Measurements from ENCODE around the gene CHRNA7. TPM values are rescaled to one million over a fixed set of nuclear protein-coding genes. Genes with fewer than 3 reads are reported as not detected.
"Not testable (repeated sequence)": the region's sequence is repeated elsewhere in the genome, so short reads cannot be mapped to it uniquely, and the experiment has no call there.

CHRNA7 gene
- total RNA-seq, 1 experiment from 2014 or later = 3.8 TPM

- H3K27me3 ChIP-seq (ENCODE audit: control insufficient read depth, insufficient read depth, low read length); DNase-seq; H3K4me3 ChIP-seq (ENCODE audit: insufficient read depth, low read depth, low read length); H3K36me3 ChIP-seq (replicated peaks; ENCODE audit: control insufficient read depth, insufficient read depth, low read length): not testable (repeated sequence)
Observed at GRCh38 chr15:32162143-32162542, 131.8 kb downstream of the CHRNA7 start.

DNA sequence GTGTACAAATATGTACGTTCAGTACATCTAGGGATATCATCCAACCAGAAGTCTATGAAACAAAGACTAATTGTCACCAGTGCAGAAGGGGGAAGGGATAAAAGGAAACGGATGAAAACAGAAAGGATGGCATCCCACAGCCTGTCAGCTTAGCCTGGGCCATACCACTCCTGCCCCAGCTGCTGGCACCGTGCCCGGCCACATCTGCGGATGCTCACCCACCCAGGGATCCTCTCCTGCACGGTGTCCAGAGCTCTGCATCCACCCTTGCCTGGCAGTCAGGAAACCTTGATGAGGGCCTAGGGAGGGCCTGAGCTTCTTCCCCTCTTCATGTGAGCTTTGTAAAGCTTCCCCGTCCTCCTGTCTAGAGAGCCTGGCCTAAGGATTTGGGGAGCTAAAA lies 133.8 kb downstream of the CHRNA7 start:
- not testable (repeated sequence) for H3K36me3 ChIP-seq (replicated peaks; ENCODE audit: control insufficient read depth, insufficient read depth, low read length); DNase-seq; H3K4me3 ChIP-seq (ENCODE audit: insufficient read depth, low read depth, low read length); H3K27me3 ChIP-seq (ENCODE audit: control insufficient read depth, insufficient read depth, low read length)

- H3K4me3 ChIP-seq (ENCODE audit: insufficient read depth, low read depth, low read length); H3K36me3 ChIP-seq (replicated peaks; ENCODE audit: control insufficient read depth, insufficient read depth, low read length); H3K27me3 ChIP-seq (ENCODE audit: control insufficient read depth, insufficient read depth, low read length); DNase-seq: not testable (repeated sequence)
Observed at GRCh38 chr15:32164747-32165146, 134.4 kb downstream of the CHRNA7 start.

DNA sequence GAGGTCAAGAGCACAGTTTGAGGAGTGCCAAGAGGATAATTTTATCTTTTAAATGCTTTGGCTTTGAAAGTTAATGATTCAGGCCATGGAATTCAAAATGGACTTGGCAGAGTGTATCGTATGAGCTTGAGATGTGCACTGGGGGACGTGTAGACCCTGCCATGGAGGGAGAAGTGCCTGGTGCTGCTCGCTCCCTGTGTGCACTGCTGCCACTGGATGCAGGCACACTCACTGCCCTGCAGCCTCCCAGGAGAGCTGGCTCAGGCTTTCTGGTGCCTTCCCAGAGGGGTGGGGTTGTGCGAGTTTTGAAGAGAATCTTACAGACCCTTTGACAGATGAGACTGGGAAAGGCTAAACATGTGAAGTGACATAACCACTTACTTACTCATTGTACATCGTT lies 135.5 kb downstream of the CHRNA7 start:
- not testable (repeated sequence) for H3K4me3 ChIP-seq (ENCODE audit: insufficient read depth, low read depth, low read length); H3K36me3 ChIP-seq (replicated peaks; ENCODE audit: control insufficient read depth, insufficient read depth, low read length); H3K27me3 ChIP-seq (ENCODE audit: control insufficient read depth, insufficient read depth, low read length); DNase-seq

DNA sequence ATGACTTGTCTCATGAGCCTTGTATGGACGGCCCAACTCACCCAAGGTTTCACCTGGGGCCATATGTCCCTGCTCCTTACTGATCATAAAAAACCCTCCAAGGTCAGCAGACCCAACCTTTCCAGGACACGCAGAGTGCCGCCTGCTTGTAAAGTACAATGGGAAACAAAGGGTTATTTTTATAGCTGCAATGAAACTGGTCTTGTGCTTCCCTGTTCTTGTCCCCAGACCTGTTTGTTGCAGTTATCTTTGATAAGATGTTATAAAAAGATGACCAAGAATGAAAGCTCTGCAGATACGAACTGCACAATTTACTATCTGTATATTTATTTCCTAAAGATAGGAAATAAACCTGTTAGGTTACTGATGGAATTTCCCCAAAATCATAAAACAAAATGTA lies 136.0 kb downstream of the CHRNA7 start:
- not testable (repeated sequence) for DNase-seq; H3K36me3 ChIP-seq (replicated peaks; ENCODE audit: control insufficient read depth, insufficient read depth, low read length); H3K4me3 ChIP-seq (ENCODE audit: insufficient read depth, low read depth, low read length); H3K27me3 ChIP-seq (ENCODE audit: control insufficient read depth, insufficient read depth, low read length)

DNA sequence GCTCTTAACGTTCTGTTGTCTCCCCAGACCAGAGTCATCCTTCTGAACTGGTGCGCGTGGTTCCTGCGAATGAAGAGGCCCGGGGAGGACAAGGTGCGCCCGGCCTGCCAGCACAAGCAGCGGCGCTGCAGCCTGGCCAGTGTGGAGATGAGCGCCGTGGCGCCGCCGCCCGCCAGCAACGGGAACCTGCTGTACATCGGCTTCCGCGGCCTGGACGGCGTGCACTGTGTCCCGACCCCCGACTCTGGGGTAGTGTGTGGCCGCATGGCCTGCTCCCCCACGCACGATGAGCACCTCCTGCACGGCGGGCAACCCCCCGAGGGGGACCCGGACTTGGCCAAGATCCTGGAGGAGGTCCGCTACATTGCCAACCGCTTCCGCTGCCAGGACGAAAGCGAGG lies 137.6 kb downstream of the CHRNA7 start:
- not testable (repeated sequence) for H3K27me3 ChIP-seq (ENCODE audit: control insufficient read depth, insufficient read depth, low read length); H3K36me3 ChIP-seq (replicated peaks; ENCODE audit: control insufficient read depth, insufficient read depth, low read length); DNase-seq; H3K4me3 ChIP-seq (ENCODE audit: insufficient read depth, low read depth, low read length)

- not testable (repeated sequence) for H3K4me3 ChIP-seq (ENCODE audit: insufficient read depth, low read depth, low read length); H3K36me3 ChIP-seq (replicated peaks; ENCODE audit: control insufficient read depth, insufficient read depth, low read length); DNase-seq; H3K27me3 ChIP-seq (ENCODE audit: control insufficient read depth, insufficient read depth, low read length)
Observed at GRCh38 chr15:32180579-32180978, 150.3 kb downstream of the CHRNA7 start.

- not testable (repeated sequence) for H3K27me3 ChIP-seq (ENCODE audit: control insufficient read depth, insufficient read depth, low read length); H3K36me3 ChIP-seq (replicated peaks; ENCODE audit: control insufficient read depth, insufficient read depth, low read length); H3K4me3 ChIP-seq (ENCODE audit: insufficient read depth, low read depth, low read length); DNase-seq
Observed at GRCh38 chr15:32193780-32194179, 163.5 kb downstream of the CHRNA7 start.

DNA sequence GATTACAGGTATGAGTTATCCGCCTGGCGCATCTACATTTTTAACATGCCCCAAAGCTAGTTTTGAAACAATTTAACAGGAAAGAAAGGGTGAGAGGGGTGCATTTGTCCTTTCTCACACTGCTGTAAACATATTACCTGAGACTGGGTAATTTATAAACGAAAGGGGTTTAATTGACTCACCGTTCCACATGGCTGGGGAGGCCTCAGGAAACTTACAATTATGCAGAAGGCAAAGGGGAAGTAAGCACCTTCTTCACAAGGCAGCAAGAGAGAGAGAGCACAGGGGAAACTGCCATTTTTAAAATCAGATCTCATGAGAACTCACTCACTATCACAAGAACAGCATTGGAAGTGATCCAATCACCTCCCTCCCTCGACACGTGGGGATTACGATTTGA lies 165.9 kb downstream of the CHRNA7 start:
- not testable (repeated sequence) for H3K36me3 ChIP-seq (replicated peaks; ENCODE audit: control insufficient read depth, insufficient read depth, low read length); H3K27me3 ChIP-seq (ENCODE audit: control insufficient read depth, insufficient read depth, low read length); H3K4me3 ChIP-seq (ENCODE audit: insufficient read depth, low read depth, low read length); DNase-seq

DNA sequence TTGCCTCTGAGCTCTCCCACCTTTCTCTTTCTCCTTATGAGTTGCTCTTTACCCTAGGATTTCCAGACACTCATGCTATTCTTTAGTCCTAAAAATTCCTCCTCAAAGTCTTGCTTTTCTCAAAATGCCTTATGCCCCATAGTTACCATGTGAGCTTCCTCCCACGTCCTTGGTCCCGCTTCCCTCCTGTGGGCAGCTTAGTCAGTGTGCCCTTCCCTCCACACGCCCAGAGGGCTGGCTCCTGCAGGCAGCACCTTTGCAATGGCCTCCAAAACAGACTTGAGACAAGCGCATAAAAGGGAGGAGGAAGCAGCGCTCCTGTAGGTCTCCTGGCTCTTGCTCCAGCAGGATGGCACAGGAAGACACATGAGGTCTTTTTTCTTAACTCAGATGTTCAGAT lies 168.6 kb downstream of the CHRNA7 start:
- H3K27me3 ChIP-seq (ENCODE audit: control insufficient read depth, insufficient read depth, low read length); DNase-seq; H3K4me3 ChIP-seq (ENCODE audit: insufficient read depth, low read depth, low read length): not testable (repeated sequence)

DNA sequence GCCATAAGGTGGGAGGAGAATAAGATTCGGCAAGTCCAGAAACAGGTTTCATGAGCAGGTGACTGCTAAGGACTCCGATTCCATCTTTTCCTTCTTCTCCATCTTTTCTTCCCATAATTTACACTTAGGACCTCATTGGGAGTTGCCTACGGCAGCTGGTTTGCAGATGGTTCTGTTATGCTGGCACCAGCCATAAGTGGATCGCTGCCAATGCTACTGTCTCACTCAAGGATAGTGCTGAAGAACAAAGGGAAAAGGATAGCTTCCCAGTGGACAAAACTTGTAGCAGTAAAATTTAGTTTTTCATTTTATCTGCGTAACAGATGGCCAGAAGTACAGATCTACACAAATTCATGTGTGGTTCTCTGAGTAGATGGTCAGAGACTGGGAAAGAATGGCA lies 178.8 kb downstream of the CHRNA7 start:
- H3K36me3 ChIP-seq (replicated peaks; ENCODE audit: control insufficient read depth, insufficient read depth, low read length); H3K4me3 ChIP-seq (ENCODE audit: insufficient read depth, low read depth, low read length); H3K27me3 ChIP-seq (ENCODE audit: control insufficient read depth, insufficient read depth, low read length); DNase-seq: not testable (repeated sequence)

More for the DNA sequence above, 168.6 kb downstream of the CHRNA7 start:
- not testable (repeated sequence) for H3K36me3 ChIP-seq (replicated peaks; ENCODE audit: control insufficient read depth, insufficient read depth, low read length)

- no peak overlapping the region for H3K4me3 ChIP-seq (ENCODE audit: insufficient read depth, low read depth, low read length)
- no peaks in the 10 kb centered on the region for H3K27me3 ChIP-seq (ENCODE audit: control insufficient read depth, insufficient read depth, low read length)
- no peak for DNase-seq
- no peaks in the 10 kb centered on the region for H3K36me3 ChIP-seq (replicated peaks; ENCODE audit: control insufficient read depth, insufficient read depth, low read length)
Observed at GRCh38 chr15:32218666-32219065, 188.4 kb downstream of the CHRNA7 start.

Other genes with a start within 250 kb of the CHRNA7 start
- gene OTUD7A, start 159.8 kb upstream of the CHRNA7 start, total RNA-seq (2014; rRNA removed; shearing (Covaris generic)) = 0.41 and 1.2 TPM in 2 replicates

Data from H7 (cell line).